ENCODE measurements around the gene EDN1. TPM values are rescaled to one million over a fixed set of nuclear protein-coding genes. Genes with fewer than 3 reads are reported as not detected.

EDN1 gene
- total RNA-seq, 2 donors from 2014 or later, result 9.5 to 16.2 TPM

DNA sequence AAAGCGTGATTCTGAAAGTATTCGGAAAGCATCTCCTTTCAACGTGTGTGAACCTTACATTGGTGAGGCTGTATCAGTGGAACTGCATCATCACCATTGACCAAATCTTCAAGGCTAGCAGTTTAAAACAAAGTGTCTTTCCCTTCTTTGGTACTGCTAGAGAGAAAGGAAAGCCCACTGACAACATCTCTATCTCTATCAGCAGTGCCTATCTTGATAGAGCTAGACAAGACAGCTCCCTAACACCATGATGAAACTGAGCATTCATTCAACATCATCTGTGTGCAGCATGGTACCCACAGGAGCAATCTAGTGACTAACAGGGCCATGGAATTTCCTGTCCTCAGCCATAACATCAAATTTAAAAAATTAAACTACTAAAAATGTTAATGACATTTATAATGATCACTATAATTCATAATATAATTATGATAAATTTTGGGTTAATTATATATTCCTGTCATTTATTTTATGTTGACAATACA lies 31.5 kb upstream of the EDN1 start:
- H3K27me3 ChIP-seq, result no peaks in the 10 kb centered on the region
- TF ChIP-seq, protein P1, sequence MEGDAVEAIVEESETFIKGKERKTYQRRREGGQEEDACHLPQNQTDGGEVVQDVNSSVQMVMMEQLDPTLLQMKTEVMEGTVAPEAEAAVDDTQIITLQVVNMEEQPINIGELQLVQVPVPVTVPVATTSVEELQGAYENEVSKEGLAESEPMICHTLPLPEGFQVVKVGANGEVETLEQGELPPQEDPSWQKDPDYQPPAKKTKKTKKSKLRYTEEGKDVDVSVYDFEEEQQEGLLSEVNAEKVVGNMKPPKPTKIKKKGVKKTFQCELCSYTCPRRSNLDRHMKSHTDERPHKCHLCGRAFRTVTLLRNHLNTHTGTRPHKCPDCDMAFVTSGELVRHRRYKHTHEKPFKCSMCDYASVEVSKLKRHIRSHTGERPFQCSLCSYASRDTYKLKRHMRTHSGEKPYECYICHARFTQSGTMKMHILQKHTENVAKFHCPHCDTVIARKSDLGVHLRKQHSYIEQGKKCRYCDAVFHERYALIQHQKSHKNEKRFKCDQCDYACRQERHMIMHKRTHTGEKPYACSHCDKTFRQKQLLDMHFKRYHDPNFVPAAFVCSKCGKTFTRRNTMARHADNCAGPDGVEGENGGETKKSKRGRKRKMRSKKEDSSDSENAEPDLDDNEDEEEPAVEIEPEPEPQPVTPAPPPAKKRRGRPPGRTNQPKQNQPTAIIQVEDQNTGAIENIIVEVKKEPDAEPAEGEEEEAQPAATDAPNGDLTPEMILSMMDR (IDR thresholded peaks at IDR 0.05), result no peak

DNA sequence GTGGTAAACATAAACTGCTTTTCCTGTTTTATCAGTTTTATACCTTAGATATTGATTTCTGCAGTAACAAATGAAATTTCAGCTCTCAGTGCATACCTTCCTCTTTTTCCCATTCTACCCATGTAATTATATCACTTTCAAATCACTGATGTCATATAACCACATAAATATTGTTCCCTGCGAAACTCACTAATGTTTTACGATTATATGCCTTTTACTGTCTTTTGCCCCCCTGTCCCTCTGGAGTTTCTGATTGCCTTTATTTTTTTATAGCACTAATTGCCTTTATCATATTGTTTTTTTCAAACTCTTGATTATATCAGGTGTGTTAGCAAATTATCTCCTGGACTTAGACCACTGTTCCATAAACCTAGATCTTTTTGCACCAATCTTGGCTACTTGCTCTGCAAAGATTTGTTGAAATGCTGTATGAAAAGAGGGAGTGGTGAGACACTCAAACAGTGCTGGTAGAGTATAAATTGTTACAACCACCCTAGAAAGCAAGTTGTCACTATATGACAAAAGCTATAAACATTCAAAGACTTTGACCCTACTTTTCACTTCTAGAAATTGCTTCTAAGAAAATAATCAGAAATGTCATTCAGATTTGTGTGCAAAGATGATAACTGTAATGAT lies 29.6 kb upstream of the EDN1 start:
- Histone ChIP-seq H3K4me3 (no peak overlapping the region), H3K27me3 (no peaks in the 10 kb centered on the region), H3K9ac (ENCODE audit: low read depth in 2 of 2, low read length in 2 of 2) (peak overlapping the region in 1 of 2 donors; percentile 69), H3K27ac (peak overlapping the region; percentile 83), H3K9me3 (no peaks in the 10 kb centered on the region), H3K36me3 (no peaks in the 10 kb centered on the region), H3K4me1 (no peaks in the 10 kb centered on the region)
- TF ChIP-seq, protein P1 (IDR thresholded peaks at IDR 0.05), result no peak
- no peak for DNase-seq
- intact Hi-C loops (cut with DNase I), result no loop called here

More for the DNA sequence above, 31.5 kb upstream of the EDN1 start:
- Histone ChIP-seq H3K27ac (no peak overlapping the region), H3K4me1 (no peaks in the 10 kb centered on the region), H3K4me3 (no peak overlapping the region), H3K9me3 (no peaks in the 10 kb centered on the region), H3K36me3 (no peaks in the 10 kb centered on the region), H3K9ac (ENCODE audit: low read depth in 2 of 2, low read length in 2 of 2) (no peak overlapping the region)
- no peak for DNase-seq
- intact Hi-C loops (cut with DNase I), result no loop called here

- Histone ChIP-seq H3K27ac (peak overlapping the region; percentile 83), H3K4me1 (no peaks in the 10 kb centered on the region), H3K9me3 (no peaks in the 10 kb centered on the region), H3K9ac (ENCODE audit: low read depth in 2 of 2, low read length in 2 of 2) (peak overlapping the region in 1 of 2 donors; percentile 69), H3K36me3 (no peaks in the 10 kb centered on the region), H3K27me3 (no peaks in the 10 kb centered on the region), H3K4me3 (no peak overlapping the region)
- TF ChIP-seq, protein P1 (IDR thresholded peaks at IDR 0.05), result no peak
- peak; percentile 61 for DNase-seq
- intact Hi-C loops (cut with DNase I), result no loop called here
These were observed 28.7 kb upstream of the EDN1 start for GRCh38 chr6:12261502-12261901.

DNA sequence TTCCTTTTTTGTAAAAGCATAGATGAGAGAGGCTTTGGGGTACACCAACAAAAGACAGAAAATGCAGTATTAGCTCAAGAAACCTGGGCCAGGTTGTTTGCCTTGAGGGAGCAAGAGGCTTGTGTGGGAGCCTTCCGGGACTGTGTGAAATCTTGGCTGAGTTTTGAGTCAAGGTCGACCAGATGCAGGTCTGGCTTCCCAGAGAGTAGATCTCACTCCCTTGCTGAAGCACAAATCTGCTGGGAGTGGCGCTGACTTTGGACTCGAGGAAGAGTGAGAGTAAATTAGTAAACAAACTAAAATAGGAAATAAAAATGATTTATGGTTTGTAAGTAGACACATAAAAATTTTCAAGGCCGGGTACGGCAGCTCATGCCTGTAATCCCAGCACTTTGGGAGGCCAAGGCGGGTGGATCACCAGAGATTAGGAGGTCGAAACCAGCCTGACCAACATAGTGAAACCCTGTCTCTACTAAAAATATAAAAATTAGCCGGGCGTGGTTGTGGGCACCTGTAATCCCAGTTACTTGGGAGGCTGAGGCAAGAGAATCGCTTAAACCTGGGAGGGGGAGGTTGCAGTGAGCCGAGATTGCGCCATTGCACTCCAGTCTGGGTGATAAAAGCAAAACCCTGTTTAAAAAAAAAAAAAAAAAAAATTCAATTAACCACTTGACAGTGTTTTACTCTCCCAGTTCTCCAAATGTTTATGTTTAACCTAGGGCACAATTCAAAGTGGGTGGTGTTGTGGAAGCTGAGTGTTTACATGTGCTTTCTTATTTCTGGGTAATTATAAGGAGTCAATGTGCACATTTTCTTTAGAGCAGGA lies 27.7 kb upstream of the EDN1 start:
- TF ChIP-seq, protein P1 (IDR thresholded peaks at IDR 0.05), result no peak
- no peaks in the 10 kb centered on the region for H3K27me3 ChIP-seq
- no peaks in the 10 kb centered on the region for H3K9me3 ChIP-seq
- no peaks in the 10 kb centered on the region for H3K36me3 ChIP-seq
- H3K4me3 ChIP-seq, result no peak overlapping the region
- DNase-seq, result peak; percentile 91
- H3K9ac ChIP-seq (ENCODE audit: low read depth in 2 of 2, low read length in 2 of 2), result peak overlapping the region in 1 of 2 donors; percentile 69
- intact Hi-C loops (cut with DNase I), result no loop called here
- H3K4me1 ChIP-seq, result no peaks in the 10 kb centered on the region
- peak overlapping the region; percentile 83 for H3K27ac ChIP-seq

- no peak overlapping the region for H3K27ac ChIP-seq
These were observed 26.8 kb upstream of the EDN1 start for GRCh38 chr6:12263403-12263802.

More at GRCh38 chr6:12263403-12263802, 26.8 kb upstream of the EDN1 start:
- Histone ChIP-seq H3K4me1 (no peaks in the 10 kb centered on the region), H3K9ac (ENCODE audit: low read depth in 2 of 2, low read length in 2 of 2) (no peak overlapping the region), H3K27me3 (no peaks in the 10 kb centered on the region), H3K9me3 (no peaks in the 10 kb centered on the region), H3K36me3 (no peaks in the 10 kb centered on the region), H3K4me3 (no peak overlapping the region)
- TF ChIP-seq, protein P1 (IDR thresholded peaks at IDR 0.05), result no peak
- DNase-seq, result no peak
- intact Hi-C loops (cut with DNase I), result no loop called here

Data from colonic mucosa (tissue), 4 donors.